Fibroblast of skin of abdomen (primary cell): ENCODE data around the gene CCN6.
"Not testable (repeated sequence)": the region's sequence is repeated elsewhere in the genome, so short reads cannot be mapped to it uniquely, and the experiment has no call there.

Source experiments
- DNase-seq: peaks from one replicate; pipeline ENCODE4 v3.0.0-alpha.2; 2013

The CCN6 gene

DNA sequence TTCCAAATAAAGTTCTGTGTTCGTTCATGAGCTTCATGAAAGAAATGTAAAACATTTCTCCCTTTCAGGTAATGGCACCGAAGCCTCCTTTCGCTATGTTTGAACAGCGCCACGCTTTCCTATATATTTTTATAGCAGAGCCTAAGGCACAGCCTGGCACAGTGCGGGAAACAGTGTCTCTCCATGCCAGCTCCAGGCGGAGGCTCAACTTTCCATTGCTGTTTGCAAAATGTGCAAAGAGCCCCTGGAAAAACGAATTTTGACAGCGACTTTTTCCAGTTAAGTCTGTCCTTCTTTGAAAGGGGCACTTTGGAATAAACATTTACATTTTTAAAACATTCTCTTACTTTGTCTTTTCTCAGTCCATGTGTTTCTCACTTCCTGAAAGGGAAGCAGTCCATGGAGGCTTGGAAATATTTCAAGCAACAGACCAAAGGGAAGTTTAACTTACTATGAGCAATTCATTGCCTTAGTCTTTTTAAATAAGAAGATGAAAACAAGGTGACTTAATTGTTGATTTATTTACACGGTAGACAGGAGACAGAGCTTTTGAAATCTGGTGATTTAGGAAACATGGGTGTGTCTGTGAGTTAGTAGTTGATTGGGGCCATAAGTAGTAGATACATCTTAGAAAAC is 769 bp downstream of the CCN6 start:
- DNase-seq, result no peak

DNA sequence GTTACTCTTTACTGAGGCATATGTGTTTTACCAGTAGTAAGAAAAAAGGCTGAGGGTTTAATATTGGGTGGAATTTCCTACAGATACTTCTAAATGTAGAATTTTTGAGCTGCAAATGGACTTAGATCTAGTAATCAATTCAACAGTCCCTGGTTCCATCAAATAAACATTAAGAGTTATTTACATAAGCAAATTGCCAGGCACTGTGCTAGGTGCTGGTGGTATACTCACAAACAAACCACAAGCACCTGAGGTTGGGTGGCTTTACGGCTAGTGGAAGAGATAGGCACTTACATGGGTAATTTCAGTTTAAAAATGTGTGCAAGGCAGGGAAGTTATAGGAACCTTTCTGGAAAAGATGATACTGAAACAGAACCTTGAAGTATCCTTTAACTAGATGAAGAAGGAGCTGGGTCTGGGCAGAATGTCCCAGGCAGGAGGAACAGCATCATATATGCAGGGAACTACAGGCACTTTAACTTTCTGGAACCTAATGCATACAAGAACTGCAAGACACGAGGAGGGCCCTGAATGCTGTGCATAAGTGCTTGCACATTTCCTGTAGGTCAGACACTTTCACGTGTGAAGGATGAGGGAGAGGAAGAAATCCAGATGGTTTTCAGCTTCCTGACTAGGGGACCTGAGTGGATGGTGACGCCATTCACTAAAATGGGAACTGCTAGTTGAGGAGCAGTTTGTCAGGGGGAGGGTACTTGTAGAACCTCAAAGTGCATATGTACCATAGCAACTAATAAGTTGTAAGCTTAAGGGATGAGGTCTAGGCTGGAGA is 4.5 kb downstream of the CCN6 start:
- DNase-seq, result no peak

DNA sequence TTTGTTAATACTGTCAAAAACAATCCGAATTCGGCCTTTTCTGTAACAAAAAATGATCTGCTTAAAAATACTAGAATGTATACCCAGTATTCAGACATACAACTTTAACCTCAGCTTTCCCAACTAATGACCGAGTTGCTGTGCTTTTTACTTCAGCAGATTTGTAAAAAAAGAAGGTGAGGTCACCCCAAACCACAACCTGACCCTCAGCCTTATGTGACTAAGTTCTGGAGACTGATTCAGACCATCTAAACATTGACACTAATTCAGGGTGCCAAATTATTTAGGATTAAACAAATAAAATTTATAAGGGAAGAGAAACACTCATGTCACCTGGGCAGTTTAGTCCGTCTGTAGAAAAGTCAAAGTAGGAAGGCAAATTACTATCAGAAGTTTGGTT is 7.7 kb downstream of the CCN6 start:
- DNase-seq, result no peak

DNA sequence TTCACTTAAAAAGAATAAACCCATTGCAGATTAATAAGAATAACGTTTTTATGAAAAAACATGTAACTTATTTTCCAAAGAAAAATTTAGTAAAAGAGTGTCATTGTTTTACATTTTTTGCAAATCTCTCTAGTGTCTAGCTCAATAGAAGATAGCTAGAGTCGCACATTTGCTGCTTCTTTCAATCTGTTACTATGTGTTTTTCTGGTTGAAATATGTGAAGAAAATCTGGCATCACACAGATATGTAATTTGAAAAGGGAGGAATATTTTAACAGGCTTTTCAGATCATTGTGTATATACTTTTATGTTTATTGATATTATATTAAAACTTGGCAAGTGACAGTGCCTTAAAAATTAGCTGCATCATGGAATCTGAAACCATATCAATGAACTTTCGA is 9.1 kb downstream of the CCN6 start:
- DNase-seq, result no peak

DNA sequence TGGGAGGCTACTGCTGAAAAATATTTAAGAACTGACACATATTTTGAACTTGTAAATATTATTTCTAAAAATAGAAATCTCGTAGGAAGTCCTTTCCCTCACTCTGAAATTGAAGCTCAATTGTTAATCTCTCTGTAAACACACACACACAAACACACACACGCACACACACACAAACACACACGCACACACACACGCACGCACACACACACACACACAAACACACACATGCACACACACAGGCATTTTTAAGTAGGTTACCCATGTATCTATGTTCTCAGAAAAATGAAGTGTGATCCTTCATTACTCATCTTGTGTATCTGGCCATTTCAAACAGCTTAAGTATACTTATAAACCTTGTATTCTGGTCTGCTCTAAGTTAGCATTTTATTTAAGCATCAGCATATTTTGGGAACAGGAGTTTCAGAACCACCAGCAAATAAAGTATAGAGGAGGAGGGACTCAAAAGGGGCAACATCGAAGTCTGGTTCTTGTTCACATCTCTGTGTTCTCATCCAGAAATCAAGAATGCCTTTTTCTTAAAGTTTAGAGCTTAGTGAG is 11.6 kb downstream of the CCN6 start:
- DNase-seq, result no peak

DNA sequence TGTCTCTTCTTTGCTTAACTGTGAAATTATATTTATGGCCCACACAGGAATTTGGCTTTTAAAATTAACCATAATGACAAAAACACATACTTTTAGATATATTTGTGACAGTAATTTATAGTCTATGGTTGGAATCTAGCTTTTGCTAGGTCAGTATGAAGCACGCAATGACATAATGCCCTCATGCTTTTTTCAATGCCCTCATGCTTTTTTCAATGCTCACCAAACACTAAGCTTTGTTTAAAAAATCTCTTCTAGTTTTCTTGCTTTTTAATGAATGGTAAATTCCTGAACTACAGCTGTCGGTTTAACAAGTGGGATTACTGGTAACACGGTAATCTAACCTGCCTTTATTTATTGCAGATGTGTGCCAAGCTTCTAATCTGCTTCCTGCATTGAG is 12.7 kb downstream of the CCN6 start:
- DNase-seq, result no peak

DNA sequence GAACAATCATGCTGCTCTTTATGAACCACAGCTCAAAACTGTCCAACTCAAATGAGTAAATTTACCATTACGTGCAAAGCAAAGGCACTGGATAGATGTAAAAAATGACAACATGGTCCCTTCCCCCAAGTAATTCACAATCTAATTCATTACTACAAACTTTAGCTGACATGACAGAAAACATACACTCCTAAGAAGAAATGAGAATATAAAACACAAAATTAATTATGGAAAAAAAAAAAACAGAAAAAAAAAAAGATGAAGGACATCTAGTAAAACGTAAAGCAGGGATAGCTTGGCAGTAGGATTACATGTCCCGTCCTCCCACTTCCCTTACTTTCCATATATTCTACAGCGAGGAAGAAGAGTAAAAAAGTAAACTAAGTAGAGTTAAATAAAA is 27.7 kb downstream of the CCN6 start:
- no peak for DNase-seq

DNA sequence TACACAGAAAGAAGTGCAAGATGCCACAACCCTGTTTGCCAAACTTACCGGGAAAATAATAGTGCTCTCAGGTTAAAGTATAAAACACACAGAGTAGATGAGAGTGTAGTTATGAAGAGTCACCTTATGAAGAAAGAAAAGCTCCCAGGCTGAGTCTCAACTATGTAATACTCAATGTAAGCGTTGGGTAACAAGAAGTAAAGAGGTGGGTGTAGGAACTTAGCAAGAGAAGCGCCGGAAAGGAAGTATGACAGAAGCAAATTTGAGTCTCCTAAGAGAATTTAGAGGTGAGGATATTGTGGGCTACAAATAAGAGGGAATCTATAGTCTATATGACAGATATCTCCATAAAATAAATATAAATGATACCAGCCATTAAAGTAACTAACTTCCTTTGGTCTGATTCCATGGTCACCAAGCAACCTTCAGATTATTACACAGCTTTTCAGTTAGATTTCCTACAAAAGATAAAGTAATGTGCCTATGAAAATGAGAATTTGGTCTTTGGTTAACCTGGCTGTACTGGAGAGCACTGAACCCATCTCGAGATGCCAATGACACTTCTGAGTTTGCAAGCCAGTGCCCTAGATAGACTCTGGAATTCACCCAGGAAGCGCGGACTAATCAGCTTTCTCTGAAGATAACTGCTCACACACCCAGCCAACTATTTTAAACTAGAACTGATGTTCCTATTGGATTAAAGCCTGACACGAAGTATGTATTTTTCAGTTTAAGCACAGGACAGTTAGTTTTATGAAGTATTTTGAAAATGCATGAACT is 31.6 kb downstream of the CCN6 start:
- DNase-seq, result no peak

DNA sequence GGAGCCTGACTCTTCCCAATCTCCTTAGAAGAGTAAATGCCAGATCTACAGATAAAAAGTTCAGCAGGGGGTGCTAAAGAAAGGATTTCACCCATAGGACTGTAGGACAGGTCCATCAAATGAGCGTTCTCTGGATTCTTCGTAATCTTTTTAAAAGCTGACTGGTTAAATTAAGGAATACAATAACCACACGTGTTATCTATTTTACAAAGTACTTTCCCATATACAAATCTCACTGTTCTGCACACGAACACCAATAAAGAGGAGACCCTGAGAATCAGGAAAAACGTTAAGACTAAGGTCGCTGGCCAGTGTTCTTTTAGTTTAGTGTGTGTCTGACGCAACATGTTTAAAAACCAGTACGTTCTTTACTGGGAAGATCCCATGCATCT is 32.8 kb downstream of the CCN6 start:
- peak; percentile 63 for DNase-seq

DNA sequence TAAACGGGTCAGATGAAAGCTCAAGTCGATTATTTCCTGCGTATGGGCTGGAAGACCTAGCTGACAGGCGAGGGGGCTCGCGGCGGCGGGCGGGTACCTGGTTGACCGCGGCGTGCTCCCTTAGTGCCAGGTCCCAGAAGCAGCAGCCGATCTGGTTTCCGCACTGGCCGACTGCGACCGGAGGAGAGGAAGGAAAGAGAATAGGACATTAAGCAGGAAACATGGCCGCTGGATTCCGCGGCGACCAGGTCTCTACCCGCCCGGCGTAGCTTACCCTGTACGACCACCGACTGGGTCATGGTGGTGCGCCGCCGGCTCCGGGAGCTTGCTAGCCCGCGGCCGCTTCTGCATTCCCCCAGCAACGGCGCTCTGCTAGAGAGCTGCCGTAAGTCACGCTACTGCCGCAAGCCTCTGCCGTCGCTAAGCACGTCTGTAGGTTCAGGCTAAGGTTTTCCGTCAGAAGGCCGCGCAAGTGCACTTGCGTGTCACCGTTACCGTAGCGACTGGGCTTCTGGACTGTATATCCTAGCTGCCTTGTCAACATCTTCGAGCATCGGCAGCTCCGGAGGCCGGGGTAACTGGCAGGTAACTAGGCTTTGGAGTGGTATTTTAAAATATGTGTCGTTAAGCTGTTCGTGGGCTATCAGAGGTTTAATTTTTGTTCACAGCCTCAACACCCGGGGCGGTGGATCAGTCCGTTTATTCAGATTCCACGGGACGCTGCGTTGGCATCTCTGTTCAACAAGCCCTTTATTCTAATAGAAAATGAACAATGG is 33.4 kb downstream of the CCN6 start, which contains the start of the genes FAM229B and TUBE1:
Gene FAM229B, plus strand, starts transcription at position 456 of the 776 bp plus-strand sequence. CDS start 11,693 bp downstream, outside the sequence.
Gene TUBE1, minus strand, starts transcription at position 347 of the 776 bp plus-strand sequence. Its CDS starts 48 bp downstream, at position 299.
- DNase-seq, result peak; percentile 97

DNA sequence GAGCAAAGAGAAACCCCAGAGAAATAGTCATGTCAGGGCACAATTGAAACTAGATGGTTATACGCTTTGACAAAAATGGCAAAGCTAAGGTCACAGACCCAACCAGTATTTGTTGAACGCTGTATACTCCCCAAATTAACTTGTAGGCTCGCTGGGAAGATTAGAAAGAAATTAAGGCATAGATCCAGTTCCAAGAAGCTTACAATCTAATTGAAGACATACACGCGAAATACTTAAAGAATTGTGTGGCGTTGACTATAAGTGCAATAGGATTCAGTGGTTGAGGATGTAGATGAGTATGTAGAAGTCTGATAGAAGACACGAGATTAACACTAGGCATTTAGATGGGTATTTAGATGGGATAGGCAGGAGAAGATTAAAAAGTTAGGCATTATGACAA is 34.0 kb downstream of the CCN6 start:
- DNase-seq, result peak; percentile 4

DNA sequence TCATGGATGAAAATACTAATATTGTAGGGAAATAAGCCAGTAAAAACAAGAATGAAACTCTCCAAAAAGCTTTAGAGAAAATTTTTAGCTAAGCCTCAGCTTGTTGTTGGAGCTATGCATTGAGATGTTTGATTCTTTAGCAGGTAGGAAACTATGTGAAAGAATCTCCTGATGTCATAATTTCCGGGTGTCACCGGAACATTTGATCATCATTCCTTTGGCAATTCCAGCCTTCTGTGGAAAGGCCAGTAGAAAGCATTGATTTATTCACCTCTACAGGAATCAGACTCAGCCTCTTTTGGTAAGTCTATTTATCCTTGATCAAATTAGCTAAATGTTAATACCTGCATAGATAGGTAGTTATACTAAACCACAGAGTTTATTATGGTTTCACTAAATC is 43.0 kb downstream of the CCN6 start:
- DNase-seq, result no peak

DNA sequence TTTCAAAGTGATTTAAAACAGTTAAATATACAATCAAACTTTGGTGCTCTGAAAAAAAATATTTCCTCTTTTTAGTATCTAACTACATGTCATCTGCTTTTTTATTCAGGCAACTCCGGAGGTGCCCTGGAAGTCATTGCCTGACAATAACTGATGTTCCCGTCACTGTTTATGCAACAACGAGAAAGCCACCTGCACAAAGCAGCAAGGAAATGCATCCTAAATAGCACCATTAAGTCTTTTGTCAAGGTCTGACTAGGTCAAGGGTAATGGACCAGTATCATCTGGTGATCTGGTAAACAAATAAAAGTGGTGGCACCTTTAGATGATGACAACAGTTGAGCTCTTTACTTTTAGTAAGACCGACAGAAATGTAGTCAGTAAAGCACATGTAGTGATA is 46.7 kb downstream of the CCN6 start:
- no peak for DNase-seq

DNA sequence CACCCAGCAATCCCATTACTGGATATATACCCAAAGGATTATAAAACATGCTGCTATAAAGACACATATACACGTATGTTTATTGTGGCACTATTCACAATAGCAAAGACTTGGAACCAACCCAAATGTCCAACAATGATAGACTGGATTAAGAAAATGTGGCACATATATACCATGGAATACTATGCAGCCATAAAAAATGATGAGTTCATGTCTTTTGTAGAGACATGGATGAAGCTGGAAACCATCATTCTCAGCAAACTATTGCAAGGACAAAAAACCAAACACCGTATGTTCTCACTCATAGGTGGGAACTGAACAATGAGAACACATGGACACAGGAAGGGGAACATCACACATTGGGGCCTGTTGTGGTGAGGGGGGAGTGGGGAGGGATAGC is 52.1 kb downstream of the CCN6 start:
- DNase-seq, result not testable (repeated sequence)

DNA sequence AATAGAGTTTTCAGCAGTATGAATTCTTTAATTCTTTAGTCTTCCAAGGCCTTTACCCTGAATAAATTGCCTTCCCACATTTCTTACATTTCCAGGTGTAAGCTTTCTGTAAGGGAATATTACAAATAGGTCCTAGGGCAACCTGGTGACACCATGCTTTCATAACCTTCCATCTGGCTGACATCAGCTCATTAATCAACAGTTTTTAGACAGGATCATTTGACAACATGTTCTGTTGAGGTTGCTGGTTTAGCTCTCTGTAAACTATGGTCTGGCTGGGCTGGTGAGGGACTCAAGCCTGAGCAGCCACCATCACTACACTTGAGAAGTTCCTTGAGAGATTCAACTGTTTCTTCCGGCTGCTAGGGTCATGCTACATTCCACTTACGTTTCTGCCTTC is 52.7 kb downstream of the CCN6 start:
- no peak for DNase-seq

DNA sequence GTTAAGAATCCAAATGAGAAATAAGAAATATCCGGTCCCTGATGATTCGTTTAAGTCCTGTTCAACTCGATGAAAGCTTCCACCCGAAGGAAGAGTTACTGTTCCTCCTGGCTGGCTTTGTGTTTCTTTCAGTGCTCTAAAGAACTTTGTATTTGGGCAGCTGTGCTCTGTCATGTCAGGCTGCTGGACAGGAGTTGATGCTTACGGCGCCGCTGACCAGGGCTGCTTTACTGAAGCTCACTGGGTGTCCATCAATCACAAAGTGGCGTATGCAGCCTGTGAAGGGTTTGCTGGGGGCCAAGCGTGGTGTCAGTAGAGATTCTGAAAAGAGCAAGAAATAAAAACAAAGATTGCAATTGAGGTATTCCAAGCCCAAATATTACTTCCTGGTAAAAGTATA is 55.4 kb downstream of the CCN6 start:
- DNase-seq, result no peak

DNA sequence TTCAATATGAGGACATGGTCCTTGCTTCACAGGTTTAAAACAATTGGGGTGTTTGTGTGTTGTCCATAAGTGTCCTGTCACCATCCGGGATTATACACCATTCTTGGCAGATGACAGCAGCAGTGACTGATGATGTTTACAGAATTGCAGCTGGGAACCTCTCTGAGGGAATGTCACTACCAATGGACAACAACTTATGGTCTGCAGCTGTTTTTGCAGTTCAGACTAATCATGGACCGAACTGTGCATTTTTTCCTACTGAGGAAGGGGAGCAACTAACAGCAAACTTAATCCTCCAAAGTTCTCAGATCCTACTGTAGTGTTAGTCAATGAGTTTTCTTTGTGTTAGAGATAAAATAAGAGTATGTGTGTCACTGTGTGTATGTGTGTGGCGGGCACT is 59.5 kb downstream of the CCN6 start:
- no peak for DNase-seq

DNA sequence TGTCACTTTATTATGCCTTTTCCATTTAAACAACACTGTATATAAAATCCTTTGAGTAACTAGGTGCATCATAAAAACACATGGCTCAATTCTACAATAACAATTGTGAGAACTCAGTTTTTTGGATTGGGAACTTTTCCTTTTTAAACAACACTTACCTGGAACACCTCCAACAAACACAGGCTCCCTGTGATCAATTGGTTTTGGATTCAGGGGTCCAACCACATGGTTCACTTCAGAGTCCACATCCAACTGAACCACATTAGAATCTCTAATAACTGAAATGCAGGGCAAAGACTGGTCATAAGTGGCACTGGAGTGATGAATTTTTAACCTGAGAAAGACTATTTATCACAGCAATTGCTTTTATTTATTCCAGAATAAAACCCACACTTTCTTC is 60.0 kb downstream of the CCN6 start:
- DNase-seq, result no peak

DNA sequence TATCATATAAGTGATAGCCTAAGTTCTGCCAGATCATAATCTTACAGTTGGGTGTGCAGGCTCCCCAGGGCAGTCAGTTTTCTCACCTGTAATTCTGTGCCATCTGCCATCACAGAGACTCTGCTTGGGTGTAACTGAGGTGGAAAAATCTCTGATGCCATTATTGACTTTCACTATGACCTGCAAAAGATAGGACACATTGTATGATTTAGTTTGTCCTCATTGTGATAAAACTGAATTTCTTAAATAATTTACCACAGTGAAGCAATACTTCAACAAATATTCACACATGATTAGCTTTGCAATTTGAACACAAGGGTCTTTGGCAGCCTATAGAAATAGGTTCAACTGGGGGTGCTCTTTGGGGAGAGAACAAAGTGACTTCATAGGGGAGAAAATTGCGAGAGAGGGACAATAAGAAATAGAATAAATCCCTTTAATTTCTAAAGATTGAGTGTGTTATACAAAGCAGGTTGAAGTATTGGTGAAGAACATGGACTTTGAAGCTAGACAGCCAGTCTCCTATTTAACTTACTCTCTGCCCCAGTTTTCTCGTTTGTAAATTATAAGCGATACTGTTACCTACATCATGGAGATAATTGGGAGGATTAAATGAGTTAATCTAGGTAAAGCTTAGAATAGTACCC is 60.8 kb downstream of the CCN6 start:
- no peak for DNase-seq

DNA sequence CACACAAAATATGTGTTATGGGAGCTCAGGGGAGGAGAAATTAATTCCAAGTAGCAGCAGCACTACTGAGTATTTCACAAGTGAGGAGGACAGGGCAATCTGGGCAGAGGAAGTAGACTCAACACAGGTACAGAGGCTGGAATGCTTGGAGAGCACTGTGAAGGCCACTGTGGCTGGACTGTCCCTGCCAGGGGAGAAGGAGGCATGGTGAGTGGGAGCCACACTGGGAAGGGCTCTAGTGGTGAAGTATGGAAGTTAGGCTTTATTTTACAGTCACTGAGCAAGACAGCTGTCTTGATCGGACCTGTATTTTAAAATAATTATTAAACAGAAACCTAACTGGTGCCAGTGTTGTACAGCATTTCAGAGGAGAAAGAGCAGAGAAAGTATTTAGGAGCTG is 62.3 kb downstream of the CCN6 start:
- no peak for DNase-seq

DNA sequence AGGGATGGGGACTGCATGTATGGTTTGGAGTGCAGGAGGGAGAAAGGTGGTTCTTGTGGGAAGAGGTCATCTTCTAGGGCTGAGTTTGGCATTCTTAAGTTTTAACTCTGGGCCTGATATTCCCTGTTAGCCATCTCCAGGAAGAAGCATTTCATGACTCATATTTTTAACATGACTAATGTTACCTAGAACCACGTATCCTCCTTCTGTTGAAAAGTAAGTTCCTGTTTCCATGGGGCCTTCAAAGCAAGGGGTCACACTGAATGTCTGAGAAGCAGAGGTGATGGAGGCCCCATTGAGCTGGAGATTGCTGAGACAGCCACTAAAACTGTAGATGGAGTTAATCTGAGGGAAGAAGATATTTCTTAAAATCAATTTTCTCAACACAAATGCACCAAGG is 63.6 kb downstream of the CCN6 start:
- peak; percentile 36 for DNase-seq

DNA sequence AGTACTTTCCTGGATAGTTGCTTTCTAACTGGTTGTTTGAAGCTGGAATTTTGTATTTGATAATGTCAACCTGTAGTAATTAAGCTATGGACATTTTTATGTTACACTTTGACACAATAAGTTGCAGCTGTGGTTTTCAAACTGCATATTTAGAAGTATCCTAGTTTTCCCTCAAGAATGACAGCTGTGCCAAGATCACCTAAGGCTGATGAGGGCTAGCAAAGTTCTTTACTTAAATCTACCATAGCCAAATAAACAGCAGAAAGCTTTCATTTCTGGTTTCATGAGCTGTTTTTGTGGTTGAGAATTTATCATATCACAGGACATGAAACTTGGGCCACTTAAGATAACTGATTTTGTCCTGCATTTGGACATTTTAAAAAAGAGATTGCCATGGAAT is 64.1 kb downstream of the CCN6 start:
- no peak for DNase-seq
